CD4-positive, alpha-beta T cell (primary cell): Measurements from ENCODE around the gene RPL11. TPM values are rescaled to one million over a fixed set of nuclear protein-coding genes. Genes with fewer than 3 reads are reported as not detected.

Source experiments
- ATAC-seq: fragments of 200-7000 bp; cut with Tn5 transposase; one replicate; pipeline ENCODE4 v1.10.0; 2022; ENCODE audit warnings: mild to moderate bottlenecking; ENCODE audit not compliant: poor library complexity
- CTCF ChIA-PET: fragments of 350-600 bp; sonication (Branson Sonifier 250); formaldehyde crosslinking; loops from one replicate; lab custom pipeline; 2021; ENCODE audit warnings: antibody characterized with exemption, inconsistent platforms; lab: Charles Lee
- POLR2A ChIA-PET: fragments of 350-600 bp; sonication (Branson Sonifier 250); formaldehyde crosslinking; loops from one replicate; lab custom pipeline; 2021; ENCODE audit warnings: antibody characterized with exemption, inconsistent platforms; lab: Charles Lee
- DNase-seq, 14 experiments: peaks; one replicate each; pipeline ENCODE4 v3.0.0-alpha.2; 2013 to 2020; ENCODE audit warnings: mixed read lengths in 2 of 14
- H3K27ac ChIP-seq, 2 donors: one replicate each; pipeline versions ENCODE4 v1.5.1 to v1.7.0; 2013; ENCODE audit warnings: low read length in 2 of 2, low read depth in 1 of 2, mild to moderate bottlenecking in 1 of 2
- H3K27me3 ChIP-seq, 2 experiments: 1 replicate in 1 of 2; 2 replicates in 1 of 2; pipeline versions ENCODE4 v1.6.1 to v1.7.0; 2013; ENCODE audit warnings: low read length in 2 of 2, control low read depth in 1 of 2, mild to moderate bottlenecking in 1 of 2, moderate library complexity in 1 of 2; ENCODE audit not compliant: insufficient read depth in 2 of 2, control insufficient read depth in 1 of 2
- H3K36me3 ChIP-seq: one replicate; pipeline ENCODE4 v1.6.1; 2013; ENCODE audit warnings: low read length, control low read depth; ENCODE audit not compliant: insufficient read depth
- H3K4me1 ChIP-seq: one replicate; pipeline ENCODE4 v1.6.1; 2013; ENCODE audit warnings: low read length, control low read depth; ENCODE audit not compliant: insufficient read depth
- H3K4me3 ChIP-seq: one replicate; pipeline ENCODE4 v1.5.1; 2013; ENCODE audit warnings: mild to moderate bottlenecking, low read length, moderate library complexity
- H3K9me3 ChIP-seq, 2 experiments: 1 replicate in 1 of 2; 2 replicates in 1 of 2; pipeline versions ENCODE4 v1.6.1 to v1.7.0; 2013; ENCODE audit warnings: low read length in 2 of 2, mild to moderate bottlenecking in 2 of 2, control low read depth in 1 of 2, moderate library complexity in 1 of 2; ENCODE audit not compliant: control insufficient read depth in 1 of 2, insufficient read depth in 1 of 2
- H3K27ac Mint-ChIP-seq: one replicate; pipeline ENCODE4 v1.8.0; 2020; ENCODE audit warnings: mixed read lengths
- H3K27me3 Mint-ChIP-seq: one replicate; pipeline ENCODE4 v1.8.0; 2021; ENCODE audit warnings: mixed read lengths
- H3K36me3 Mint-ChIP-seq: one replicate; pipeline ENCODE4 v1.8.0; 2021; ENCODE audit warnings: low read depth, mixed read lengths
- H3K4me1 Mint-ChIP-seq: one replicate; pipeline ENCODE4 v1.8.0; 2021; ENCODE audit warnings: low read depth, mixed read lengths
- H3K4me3 Mint-ChIP-seq: one replicate; pipeline ENCODE4 v1.8.0; 2020; ENCODE audit warnings: mild to moderate bottlenecking, mixed read lengths
- H3K9me3 Mint-ChIP-seq: one replicate; pipeline ENCODE4 v1.8.0; 2020; ENCODE audit warnings: mixed read lengths
- intact Hi-C, 2 experiments: fragments of 100-400 bp; cut with DNase I in 1 of 2; cut with micrococcal nuclease in 1 of 2; formaldehyde crosslinking; loops; one replicate each; pipeline versions ENCODE4 v1.15.1 to v1.9.0; 2023 to 2025; cut with DNase I, micrococcal nuclease
- total RNA-seq, 174 experiments: library from RNA in 2 of 174; stranded (reverse) in 2 of 174; gene quantifications; one replicate each; pipeline ENCODE4 v1.2.3 and lab custom pipeline; 2021 to 2026
- TF ChIP-seq, protein P1 (sequence below): fragments of 200-600 bp; IDR thresholded peaks from one replicate; pipeline ENCODE4 v1.8.0; 2022; ENCODE audit warnings: antibody characterized with exemption, mild to moderate bottlenecking

Gene RPL11
- total RNA-seq, 2 experiments from 2014 or later, result 2,191 to 2,374 TPM

DNA sequence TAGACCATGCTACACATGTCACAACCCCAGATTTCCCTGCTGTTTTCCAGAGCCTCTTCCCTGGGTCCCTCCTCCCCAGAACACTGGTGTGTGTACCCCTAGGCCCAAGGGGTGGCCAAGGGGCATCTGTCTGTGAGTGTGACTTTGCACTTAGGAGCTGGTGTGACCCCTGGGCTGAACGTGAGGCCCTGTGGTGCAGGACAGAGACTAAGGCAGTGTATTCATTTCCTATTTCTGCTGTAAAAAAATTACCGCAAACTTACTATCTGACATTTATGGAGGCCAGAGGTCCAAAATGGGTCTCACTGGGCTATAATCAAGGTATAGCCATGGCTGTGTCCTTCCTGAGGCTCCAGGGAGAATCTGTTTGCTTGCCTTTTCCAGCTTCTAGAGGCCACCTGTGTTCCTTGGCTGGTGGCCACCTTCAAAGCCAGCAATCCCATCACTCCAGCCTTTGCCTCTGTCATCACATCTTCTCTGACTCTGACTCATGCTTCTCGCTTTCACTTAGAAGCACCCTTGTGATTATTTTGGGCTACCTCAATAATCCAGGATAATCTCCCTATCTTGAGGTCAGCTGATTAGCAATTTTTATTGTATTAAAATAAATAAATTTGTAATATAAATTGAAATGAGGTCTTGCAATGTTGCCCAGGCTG lies 27.7 kb downstream of the RPL11 start:
- Mint-ChIP-seq H3K36me3 (no peaks in the 10 kb centered on the region), H3K27me3 (no peaks in the 10 kb centered on the region), H3K4me1 (peaks cover 5% of the 10 kb centered on the region), H3K9me3 (no peaks in the 10 kb centered on the region), H3K27ac (no peak overlapping the region), H3K4me3 (no peak overlapping the region)
- Histone ChIP-seq H3K4me3 (no peak overlapping the region), H3K27me3 (no peaks in the 10 kb centered on the region), H3K4me1 (peaks cover 12% of the 10 kb centered on the region), H3K27ac (no peak overlapping the region), H3K9me3 (no peaks in the 10 kb centered on the region), H3K36me3 (no peaks in the 10 kb centered on the region)
- intact Hi-C loops, result no loop called here
- TF ChIP-seq, protein P1, sequence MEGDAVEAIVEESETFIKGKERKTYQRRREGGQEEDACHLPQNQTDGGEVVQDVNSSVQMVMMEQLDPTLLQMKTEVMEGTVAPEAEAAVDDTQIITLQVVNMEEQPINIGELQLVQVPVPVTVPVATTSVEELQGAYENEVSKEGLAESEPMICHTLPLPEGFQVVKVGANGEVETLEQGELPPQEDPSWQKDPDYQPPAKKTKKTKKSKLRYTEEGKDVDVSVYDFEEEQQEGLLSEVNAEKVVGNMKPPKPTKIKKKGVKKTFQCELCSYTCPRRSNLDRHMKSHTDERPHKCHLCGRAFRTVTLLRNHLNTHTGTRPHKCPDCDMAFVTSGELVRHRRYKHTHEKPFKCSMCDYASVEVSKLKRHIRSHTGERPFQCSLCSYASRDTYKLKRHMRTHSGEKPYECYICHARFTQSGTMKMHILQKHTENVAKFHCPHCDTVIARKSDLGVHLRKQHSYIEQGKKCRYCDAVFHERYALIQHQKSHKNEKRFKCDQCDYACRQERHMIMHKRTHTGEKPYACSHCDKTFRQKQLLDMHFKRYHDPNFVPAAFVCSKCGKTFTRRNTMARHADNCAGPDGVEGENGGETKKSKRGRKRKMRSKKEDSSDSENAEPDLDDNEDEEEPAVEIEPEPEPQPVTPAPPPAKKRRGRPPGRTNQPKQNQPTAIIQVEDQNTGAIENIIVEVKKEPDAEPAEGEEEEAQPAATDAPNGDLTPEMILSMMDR, result no peak
- POLR2A ChIA-PET, result no interaction called here
- DNase-seq (no peak), ATAC-seq (no peak)
- CTCF ChIA-PET, result interaction anchor here (0.5 kb wide), 1 partner anchor 86 kb away, joined by 3 read pairs; no protein-coding TSS in a partner anchor

DNA sequence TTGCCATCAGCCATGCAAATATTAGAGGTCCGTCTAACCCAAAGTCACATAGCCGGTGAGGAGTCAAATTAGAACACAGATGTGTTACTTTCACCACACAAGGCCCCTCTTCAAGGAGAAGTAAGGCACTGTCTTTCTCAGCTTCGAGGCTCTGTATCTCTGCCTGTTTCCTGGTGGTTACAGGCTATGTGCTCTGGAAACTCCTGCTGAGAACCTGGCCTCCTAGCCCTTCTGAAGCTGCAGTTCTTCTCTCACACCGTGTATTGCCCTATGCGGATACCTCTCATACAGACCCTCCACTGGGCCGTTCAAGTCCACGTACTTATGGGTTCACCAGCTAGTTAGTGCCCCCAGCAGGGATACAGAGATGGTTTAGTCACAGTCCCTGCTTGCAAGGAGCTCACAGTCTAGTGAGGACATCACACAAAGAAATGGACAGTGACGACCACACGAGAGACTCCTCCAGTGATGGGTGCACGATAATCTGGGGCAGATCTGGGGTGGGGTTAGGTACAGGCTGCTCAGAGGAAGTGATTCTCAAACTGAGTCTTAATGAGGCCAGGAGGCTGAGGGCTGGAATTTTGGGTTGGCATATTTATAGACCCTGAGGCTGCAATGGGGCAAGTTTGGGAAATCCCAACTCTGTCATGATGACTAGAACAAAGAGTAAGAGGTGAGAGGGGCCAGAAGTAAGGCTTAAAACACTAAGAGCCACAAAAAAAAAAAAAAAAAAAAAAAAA lies 28.8 kb downstream of the RPL11 start:
- no peaks in the 10 kb centered on the region for H3K36me3 ChIP-seq
- peaks cover 12% of the 10 kb centered on the region for H3K4me1 ChIP-seq
- no peaks in the 10 kb centered on the region for H3K9me3 ChIP-seq
- ATAC-seq, result no peak
- POLR2A ChIA-PET, result no interaction called here
- TF ChIP-seq, protein P1, result no peak
- peak overlapping the region in 1 of 2 donors; percentile 48 for H3K27ac ChIP-seq
- Mint-ChIP-seq H3K27me3 (no peaks in the 10 kb centered on the region), H3K4me3 (no peak overlapping the region), H3K36me3 (no peaks in the 10 kb centered on the region), H3K4me1 (peaks cover 5% of the 10 kb centered on the region), H3K9me3 (no peaks in the 10 kb centered on the region), H3K27ac (no peak overlapping the region)
- CTCF ChIA-PET, result interaction anchor here (0.7 kb wide), 1 partner anchor 118 kb away, joined by 4 read pairs; no protein-coding TSS in a partner anchor
- peak in 3 of 14 experiments; percentile 28 to 69 (median 50) for DNase-seq
- no peaks in the 10 kb centered on the region for H3K27me3 ChIP-seq
- H3K4me3 ChIP-seq, result no peak overlapping the region
- intact Hi-C loops, result no loop called here

DNA sequence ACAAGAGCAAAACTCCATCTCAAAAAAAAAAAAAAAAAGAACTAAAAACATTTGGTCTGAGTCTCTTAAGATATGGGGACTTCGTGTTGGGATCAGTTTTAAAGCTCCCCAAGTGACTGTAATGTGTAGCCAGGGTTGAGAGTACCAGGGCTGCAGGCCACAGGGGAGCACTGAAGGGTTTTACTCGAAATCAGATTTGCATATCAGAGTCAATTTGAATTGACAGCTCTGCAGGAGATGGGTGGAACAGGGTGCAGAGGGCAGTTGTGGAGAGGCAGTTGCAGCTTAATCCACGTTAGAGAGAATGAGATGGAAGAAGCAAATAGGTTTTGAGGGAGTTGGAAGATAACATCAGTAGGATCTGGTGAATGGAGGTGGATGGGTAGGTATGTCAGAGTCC lies 31.0 kb downstream of the RPL11 start:
- Histone ChIP-seq H3K27ac (no peak overlapping the region), H3K4me1 (peaks cover 12% of the 10 kb centered on the region), H3K9me3 (no peaks in the 10 kb centered on the region), H3K36me3 (no peaks in the 10 kb centered on the region), H3K27me3 (no peaks in the 10 kb centered on the region), H3K4me3 (no peak overlapping the region)
- H3K4me1 Mint-ChIP-seq, result peaks cover 5% of the 10 kb centered on the region
- TF ChIP-seq, protein P1, result no peak
- no peak overlapping the region for H3K27ac Mint-ChIP-seq
- intact Hi-C loops, result no loop called here
- H3K4me3 Mint-ChIP-seq, result no peak overlapping the region
- H3K36me3 Mint-ChIP-seq, result no peaks in the 10 kb centered on the region
- no peak for ATAC-seq
- ChIA-PET POLR2A (no interaction called here), CTCF (interaction anchor here (0.7 kb wide), 1 partner anchor 27 kb away, joined by 3 read pairs; no protein-coding TSS in a partner anchor)
- no peaks in the 10 kb centered on the region for H3K27me3 Mint-ChIP-seq
- DNase-seq, result no peak
- H3K9me3 Mint-ChIP-seq, result no peaks in the 10 kb centered on the region
